ENCODE data around the gene ATP8B3. TPM values are rescaled to one million over a fixed set of nuclear protein-coding genes. Genes with fewer than 3 reads are reported as not detected.

ATP8B3 gene
- polyA plus RNA-seq, 1 donor (not counting 4 experiments of a cell fraction or from before 2014, with no cell fraction given), result 0.98 TPM

GRCh38 chr19:1750343-1751021 lies 61.6 kb downstream of the ATP8B3 start:
- no peaks in the 10 kb centered on the region for H3K9me3 ChIP-seq (ENCODE audit: control insufficient read depth, low read depth, low read length)
- dilution Hi-C loops (cut with MboI; ENCODE audit: extremely low pct_ligation_motif_present, low sequenced_read_pairs), result no loop called here
- peaks cover 62% of the 10 kb centered on the region for H3K27me3 ChIP-seq (ENCODE audit: control insufficient read depth, extremely low read depth, insufficient read depth, low read length)

DNA sequence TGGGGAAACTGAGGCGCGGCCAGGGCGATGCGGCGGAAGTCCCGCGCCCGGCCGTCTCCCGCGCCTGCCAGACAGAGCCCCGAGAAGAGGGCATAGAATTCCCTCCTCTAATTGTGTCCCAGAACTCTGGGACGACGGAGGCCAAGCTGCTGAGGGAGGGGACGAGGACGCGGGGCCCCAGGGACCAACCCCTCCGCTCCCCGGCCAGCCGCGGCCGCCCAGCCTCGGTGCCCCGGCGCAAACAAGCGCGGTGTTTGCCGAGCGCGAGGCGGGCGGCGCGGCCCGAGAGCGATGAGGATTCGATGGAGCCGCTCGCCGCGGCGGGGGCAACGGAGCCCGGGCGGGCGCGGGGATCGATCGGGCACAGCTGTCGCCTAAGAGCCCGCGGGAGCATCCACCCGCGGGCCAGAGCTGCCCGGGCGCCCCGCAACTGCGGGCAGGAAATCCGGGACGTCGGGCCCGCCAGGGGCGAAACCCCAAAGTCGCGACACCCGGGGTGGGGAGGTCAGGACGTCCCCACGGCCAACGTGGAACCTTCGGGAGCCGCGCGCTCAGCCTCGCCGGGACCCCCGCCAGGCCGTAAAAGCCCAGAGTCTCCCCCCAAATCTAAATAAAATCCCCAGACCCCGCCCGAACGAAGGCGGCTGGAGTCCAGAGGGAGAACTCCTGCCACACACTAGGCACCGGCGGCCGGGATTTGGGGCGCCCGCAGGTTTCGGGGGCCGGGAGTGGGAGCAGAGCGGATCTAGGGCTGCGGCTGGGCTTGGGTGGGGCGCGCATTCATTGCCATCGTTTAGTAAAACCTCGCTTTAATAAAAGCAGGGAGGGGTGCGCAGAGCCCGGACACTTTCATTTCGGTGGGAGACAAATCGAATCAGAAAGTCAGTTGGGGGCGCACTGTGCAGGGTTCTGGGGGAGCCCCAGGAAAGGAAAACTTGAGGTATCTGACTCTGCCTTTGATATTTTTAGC lies 62.4 kb downstream of the ATP8B3 start:
- peaks cover 54% of the 10 kb centered on the region for H3K27me3 ChIP-seq (ENCODE audit: control insufficient read depth, extremely low read depth, insufficient read depth, low read length)

More at GRCh38 chr19:1750343-1751021, 61.6 kb downstream of the ATP8B3 start:
- Histone ChIP-seq H3K27ac (ENCODE audit: control insufficient read depth, insufficient read depth, low read length) (no peak overlapping the region), H3K9me1 (ENCODE audit: control insufficient read depth, extremely low read depth, insufficient read depth, low read length) (no peaks in the 10 kb centered on the region), H3K4me3 (ENCODE audit: control insufficient read depth in 2 of 3, extremely low read depth in 1 of 3, insufficient read depth in 2 of 3, low read depth in 1 of 3, low read length in 3 of 3) (peak overlapping the region in 2 of 3 experiments; percentile 34 to 51), H3K4me1 (ENCODE audit: control insufficient read depth, extremely low read depth, insufficient read depth, low read length) (peaks cover 31% of the 10 kb centered on the region), H3K36me3 (ENCODE audit: control insufficient read depth in 2 of 2, extremely low read depth in 1 of 2, insufficient read depth in 2 of 2, low read length in 2 of 2) (no peaks in the 10 kb centered on the region), H3K9ac (ENCODE audit: control insufficient read depth, extremely low read depth, insufficient read depth, low read length) (peak overlapping the region; percentile 2), H3K79me2 (ENCODE audit: control insufficient read depth, insufficient read depth, low read length) (no peaks in the 10 kb centered on the region), H2AFZ (ENCODE audit: control insufficient read depth, low read length) (no peak overlapping the region), H3K4me2 (ENCODE audit: control insufficient read depth, extremely low read depth, insufficient read depth, low read depth, low read length) (peak overlapping the region; percentile 79), H4K20me1 (ENCODE audit: control insufficient read depth, extremely low read depth, insufficient read depth, low read length) (no peaks in the 10 kb centered on the region)
- no peak for TF ChIP-seq CTCF (optimal IDR thresholded peaks at IDR 0.05 in 1 of 3, IDR thresholded peaks at IDR 0.05 in 1 of 3, conservative IDR thresholded peaks at IDR 0.05 in 1 of 3; ENCODE audit: extremely low read depth in 1 of 3, insufficient read depth in 2 of 3, low read length in 3 of 3)
- TF ChIP-seq EZH2 (IDR thresholded peaks at IDR 0.05; ENCODE audit: low read length), result peak; percentile 63
- DNase-seq (ENCODE audit: low read depth, low spot score), result no peak
- no peak for FAIRE-seq

More for the DNA sequence above, 62.4 kb downstream of the ATP8B3 start:
- TF ChIP-seq CTCF (optimal IDR thresholded peaks at IDR 0.05 in 1 of 3, IDR thresholded peaks at IDR 0.05 in 1 of 3, conservative IDR thresholded peaks at IDR 0.05 in 1 of 3; ENCODE audit: extremely low read depth in 1 of 3, insufficient read depth in 2 of 3, low read length in 3 of 3) (no peak), EZH2 (IDR thresholded peaks at IDR 0.05; ENCODE audit: low read length) (peak; percentile 15)
- dilution Hi-C loops (cut with MboI; ENCODE audit: extremely low pct_ligation_motif_present, low sequenced_read_pairs), result no loop called here
- DNase-seq (ENCODE audit: low read depth, low spot score), result no peak
- Histone ChIP-seq H3K79me2 (ENCODE audit: control insufficient read depth, insufficient read depth, low read length) (no peaks in the 10 kb centered on the region), H3K4me2 (ENCODE audit: control insufficient read depth, extremely low read depth, insufficient read depth, low read depth, low read length) (peak overlapping the region; percentile 79), H3K9ac (ENCODE audit: control insufficient read depth, extremely low read depth, insufficient read depth, low read length) (peak overlapping the region; percentile 50), H3K4me3 (ENCODE audit: control insufficient read depth in 2 of 3, extremely low read depth in 1 of 3, insufficient read depth in 2 of 3, low read depth in 1 of 3, low read length in 3 of 3) (peak overlapping the region; percentile 34 to 51 (median 45)), H3K9me1 (ENCODE audit: control insufficient read depth, extremely low read depth, insufficient read depth, low read length) (no peaks in the 10 kb centered on the region), H3K27ac (ENCODE audit: control insufficient read depth, insufficient read depth, low read length) (no peak overlapping the region), H4K20me1 (ENCODE audit: control insufficient read depth, extremely low read depth, insufficient read depth, low read length) (no peaks in the 10 kb centered on the region), H3K4me1 (ENCODE audit: control insufficient read depth, extremely low read depth, insufficient read depth, low read length) (peaks cover 36% of the 10 kb centered on the region), H2AFZ (ENCODE audit: control insufficient read depth, low read length) (peak overlapping the region; percentile 12), H3K9me3 (ENCODE audit: control insufficient read depth, low read depth, low read length) (no peaks in the 10 kb centered on the region), H3K36me3 (ENCODE audit: control insufficient read depth in 2 of 2, extremely low read depth in 1 of 2, insufficient read depth in 2 of 2, low read length in 2 of 2) (no peaks in the 10 kb centered on the region)
- FAIRE-seq, result no peak
